ENCODE data around the gene PPP2R3A.

PPP2R3A gene

GRCh38 chr3:136055491-136055890, 90.0 kb downstream of the PPP2R3A start:
- H3K27ac ChIP-seq (ENCODE audit: insufficient read depth, low read depth, low read length, poor library complexity, severe bottlenecking): no peak overlapping the region
- H3K9me3 ChIP-seq (ENCODE audit: control insufficient read depth, low read length): no peaks in the 10 kb centered on the region
- WGBS, 2 experiments: 83 to 87% methylated on average over 4 of the region's 4 CpGs
- H3K4me3 ChIP-seq (ENCODE audit: insufficient read depth, low read depth, low read length): no peak overlapping the region
- no peaks in the 10 kb centered on the region for H3K27me3 ChIP-seq (ENCODE audit: control insufficient read depth, insufficient read depth, low read length, poor library complexity, severe bottlenecking)
- H3K4me1 ChIP-seq (ENCODE audit: control insufficient read depth, insufficient read depth, low read length): no peaks in the 10 kb centered on the region
- no peaks in the 10 kb centered on the region for H3K36me3 ChIP-seq (ENCODE audit: control insufficient read depth, insufficient read depth, low read length)

- Histone ChIP-seq H3K4me3 (ENCODE audit: insufficient read depth, low read depth, low read length) (no peak overlapping the region), H3K36me3 (ENCODE audit: control insufficient read depth, insufficient read depth, low read length) (no peaks in the 10 kb centered on the region), H3K27me3 (ENCODE audit: control insufficient read depth, insufficient read depth, low read length, poor library complexity, severe bottlenecking) (no peaks in the 10 kb centered on the region), H3K27ac (ENCODE audit: insufficient read depth, low read depth, low read length, poor library complexity, severe bottlenecking) (no peak overlapping the region), H3K4me1 (ENCODE audit: control insufficient read depth, insufficient read depth, low read length) (no peaks in the 10 kb centered on the region), H3K9me3 (ENCODE audit: control insufficient read depth, low read length) (no peaks in the 10 kb centered on the region)
- WGBS, 2 experiments: 96 to 98% methylated on average over 2 of the region's 2 CpGs
Measured at GRCh38 chr3:136067211-136067610, 101.7 kb downstream of the PPP2R3A start.

- Histone ChIP-seq H3K4me3 (ENCODE audit: insufficient read depth, low read depth, low read length) (no peak overlapping the region), H3K9me3 (ENCODE audit: control insufficient read depth, low read length) (no peaks in the 10 kb centered on the region), H3K27ac (ENCODE audit: insufficient read depth, low read depth, low read length, poor library complexity, severe bottlenecking) (no peak overlapping the region), H3K4me1 (ENCODE audit: control insufficient read depth, insufficient read depth, low read length) (no peaks in the 10 kb centered on the region), H3K27me3 (ENCODE audit: control insufficient read depth, insufficient read depth, low read length, poor library complexity, severe bottlenecking) (no peaks in the 10 kb centered on the region), H3K36me3 (ENCODE audit: control insufficient read depth, insufficient read depth, low read length) (no peaks in the 10 kb centered on the region)
- WGBS, 2 experiments: 95 to 99% methylated on average over 4 of the region's 5 CpGs
Measured at GRCh38 chr3:136068708-136069107, 103.2 kb downstream of the PPP2R3A start.

- Histone ChIP-seq H3K36me3 (ENCODE audit: control insufficient read depth, insufficient read depth, low read length) (no peaks in the 10 kb centered on the region), H3K27me3 (ENCODE audit: control insufficient read depth, insufficient read depth, low read length, poor library complexity, severe bottlenecking) (no peaks in the 10 kb centered on the region), H3K27ac (ENCODE audit: insufficient read depth, low read depth, low read length, poor library complexity, severe bottlenecking) (no peak overlapping the region), H3K4me3 (ENCODE audit: insufficient read depth, low read depth, low read length) (no peak overlapping the region), H3K4me1 (ENCODE audit: control insufficient read depth, insufficient read depth, low read length) (no peaks in the 10 kb centered on the region), H3K9me3 (ENCODE audit: control insufficient read depth, low read length) (no peaks in the 10 kb centered on the region)
- WGBS, 2 experiments: 97% methylated on average over 4 of the region's 5 CpGs; no CpG with 5 or more reads in 1 of the 2 experiments
Measured at GRCh38 chr3:136069933-136070332, 104.4 kb downstream of the PPP2R3A start.

GRCh38 chr3:136070334-136070733, 104.8 kb downstream of the PPP2R3A start:
- Histone ChIP-seq H3K4me1 (ENCODE audit: control insufficient read depth, insufficient read depth, low read length) (no peaks in the 10 kb centered on the region), H3K36me3 (ENCODE audit: control insufficient read depth, insufficient read depth, low read length) (no peaks in the 10 kb centered on the region), H3K27me3 (ENCODE audit: control insufficient read depth, insufficient read depth, low read length, poor library complexity, severe bottlenecking) (no peaks in the 10 kb centered on the region), H3K9me3 (ENCODE audit: control insufficient read depth, low read length) (no peaks in the 10 kb centered on the region), H3K27ac (ENCODE audit: insufficient read depth, low read depth, low read length, poor library complexity, severe bottlenecking) (no peak overlapping the region), H3K4me3 (ENCODE audit: insufficient read depth, low read depth, low read length) (no peak overlapping the region)
- 95 to 96% methylated on average over 3 of the region's 3 CpGs for WGBS, 2 experiments

- Histone ChIP-seq H3K27ac (ENCODE audit: insufficient read depth, low read depth, low read length, poor library complexity, severe bottlenecking) (no peak overlapping the region), H3K36me3 (ENCODE audit: control insufficient read depth, insufficient read depth, low read length) (no peaks in the 10 kb centered on the region), H3K4me3 (ENCODE audit: insufficient read depth, low read depth, low read length) (no peak overlapping the region), H3K4me1 (ENCODE audit: control insufficient read depth, insufficient read depth, low read length) (no peaks in the 10 kb centered on the region), H3K27me3 (ENCODE audit: control insufficient read depth, insufficient read depth, low read length, poor library complexity, severe bottlenecking) (no peaks in the 10 kb centered on the region), H3K9me3 (ENCODE audit: control insufficient read depth, low read length) (no peaks in the 10 kb centered on the region)
- WGBS, 2 experiments: 87 to 90% methylated on average over 8 to 9 of the region's 9 CpGs
Measured at GRCh38 chr3:136070953-136071949, 105.7 kb downstream of the PPP2R3A start.

GRCh38 chr3:136074546-136075170, 109.1 kb downstream of the PPP2R3A start:
- H3K9me3 ChIP-seq (ENCODE audit: control insufficient read depth, low read length): no peaks in the 10 kb centered on the region
- H3K27ac ChIP-seq (ENCODE audit: insufficient read depth, low read depth, low read length, poor library complexity, severe bottlenecking): no peak overlapping the region
- no peaks in the 10 kb centered on the region for H3K4me1 ChIP-seq (ENCODE audit: control insufficient read depth, insufficient read depth, low read length)
- no peaks in the 10 kb centered on the region for H3K27me3 ChIP-seq (ENCODE audit: control insufficient read depth, insufficient read depth, low read length, poor library complexity, severe bottlenecking)
- no peak overlapping the region for H3K4me3 ChIP-seq (ENCODE audit: insufficient read depth, low read depth, low read length)
- no peaks in the 10 kb centered on the region for H3K36me3 ChIP-seq (ENCODE audit: control insufficient read depth, insufficient read depth, low read length)
- WGBS, 2 experiments: 95% methylated on average over 1 of the region's 1 CpG

- no CpG with 5 or more reads among the region's 1 CpG for WGBS, 2 experiments
- Histone ChIP-seq H3K4me1 (ENCODE audit: control insufficient read depth, insufficient read depth, low read length) (no peaks in the 10 kb centered on the region), H3K27ac (ENCODE audit: insufficient read depth, low read depth, low read length, poor library complexity, severe bottlenecking) (no peak overlapping the region), H3K9me3 (ENCODE audit: control insufficient read depth, low read length) (no peaks in the 10 kb centered on the region), H3K27me3 (ENCODE audit: control insufficient read depth, insufficient read depth, low read length, poor library complexity, severe bottlenecking) (no peaks in the 10 kb centered on the region), H3K4me3 (ENCODE audit: insufficient read depth, low read depth, low read length) (no peak overlapping the region), H3K36me3 (ENCODE audit: control insufficient read depth, insufficient read depth, low read length) (no peaks in the 10 kb centered on the region)
Measured at GRCh38 chr3:136075218-136075808, 109.8 kb downstream of the PPP2R3A start.

- no peaks in the 10 kb centered on the region for H3K36me3 ChIP-seq (ENCODE audit: control insufficient read depth, insufficient read depth, low read length)
- H3K27ac ChIP-seq (ENCODE audit: insufficient read depth, low read depth, low read length, poor library complexity, severe bottlenecking): no peak overlapping the region
- no peaks in the 10 kb centered on the region for H3K9me3 ChIP-seq (ENCODE audit: control insufficient read depth, low read length)
- H3K4me3 ChIP-seq (ENCODE audit: insufficient read depth, low read depth, low read length): no peak overlapping the region
- H3K27me3 ChIP-seq (ENCODE audit: control insufficient read depth, insufficient read depth, low read length, poor library complexity, severe bottlenecking): no peaks in the 10 kb centered on the region
- WGBS, 2 experiments: 75 to 90% methylated on average over 2 to 3 of the region's 3 CpGs
- no peaks in the 10 kb centered on the region for H3K4me1 ChIP-seq (ENCODE audit: control insufficient read depth, insufficient read depth, low read length)
Measured at GRCh38 chr3:136075811-136076210, 110.3 kb downstream of the PPP2R3A start.
